AG10803 (cell line): ENCODE data around the gene UBTD1.

Experiments used
- DNase-seq: peaks from one replicate; pipeline ENCODE4 v3.0.0; 2010; ENCODE audit warnings: low read depth
- H3K4me3 ChIP-seq: 2 replicates; pipeline ENCODE4 v1.5.1; 2011; ENCODE audit warnings: mild to moderate bottlenecking, low read length, control low read depth
- CTCF ChIP-seq: conservative IDR thresholded peaks from 2 replicates; pipeline ENCODE4 v1.5.1; 2011; ENCODE audit warnings: mild to moderate bottlenecking, low read length, control low read depth, inconsistent platforms

The UBTD1 gene

GRCh38 chr10:97537186-97537869, 38.6 kb downstream of the UBTD1 start:
- no peak for DNase-seq
- no peak overlapping the region for H3K4me3 ChIP-seq
- TF ChIP-seq CTCF, result no peak

GRCh38 chr10:97538411-97538810, 39.7 kb downstream of the UBTD1 start:
- H3K4me3 ChIP-seq, result no peak overlapping the region
- no peak for TF ChIP-seq CTCF
- peak; percentile 43 for DNase-seq

- no peak for TF ChIP-seq CTCF
- DNase-seq, result no peak
- H3K4me3 ChIP-seq, result no peak overlapping the region
Observed at GRCh38 chr10:97538839-97539238, 40.1 kb downstream of the UBTD1 start.

GRCh38 chr10:97539523-97540200, 40.9 kb downstream of the UBTD1 start:
- H3K4me3 ChIP-seq, result no peak overlapping the region
- peak; percentile 58 for TF ChIP-seq CTCF
- peak; percentile 92 for DNase-seq

- no peak for DNase-seq
- H3K4me3 ChIP-seq, result no peak overlapping the region
- 0 out of 2 replicates have a peak, but pooled peaks have one; percentile 2 for TF ChIP-seq CTCF
Observed at GRCh38 chr10:97540669-97541500, 42.2 kb downstream of the UBTD1 start.

GRCh38 chr10:97542169-97543024, 43.7 kb downstream of the UBTD1 start:
- peak overlapping the region; percentile 26; the same call in 1 of the 2 replicates for H3K4me3 ChIP-seq
- TF ChIP-seq CTCF, result no peak
- peak; percentile 87 for DNase-seq
